SK-N-SH (cell line): ENCODE results near the gene DPF1. TPM values are rescaled to one million over a fixed set of nuclear protein-coding genes. Genes with fewer than 3 reads are reported as not detected.

Experiments
- CTCF ChIA-PET: fragments of 300-600, 350-600 bp; formaldehyde crosslinking; extraction: SDS; loops from one replicate; lab custom pipeline; 2021; lab: Yijun Ruan, JAX
- POLR2A ChIA-PET: fragments of 350-600 bp; sonication (Branson Sonifier 250); formaldehyde crosslinking; extraction: SDS; loops from one replicate; lab custom pipeline; 2020; ENCODE audit warnings: antibody characterized with exemption, inconsistent platforms; lab: Yijun Ruan, JAX
- DNase-seq: peaks from one replicate; pipeline ENCODE4 v3.0.0; 2012
- H2AFZ ChIP-seq: fragments of 200-600 bp; sonication (generic); 2 replicates; pipeline ENCODE4 v1.8.1; 2016; ENCODE audit warnings: antibody characterized with exemption, mild to moderate bottlenecking, low read depth
- H3F3A ChIP-seq: fragments of 200-600 bp; sonication (generic); replicated peaks from 2 replicates; pipeline ENCODE3; 2016; ENCODE audit warnings: antibody characterized with exemption, mild to moderate bottlenecking; ENCODE audit not compliant: insufficient read depth
- H3K27ac ChIP-seq, 2 experiments: fragments of 200-500 bp in 1 of 2; fragments of 200-600 bp in 1 of 2; sonication (Bioruptor generic) in 1 of 2; sonication (generic), shearing (Covaris generic) in 1 of 2; 2 replicates each; pipeline versions ENCODE4 v1.5.1 to v1.6.1; 2014 to 2016; ENCODE audit warnings: low read depth in 2 of 2, inconsistent platforms in 1 of 2, low read length in 1 of 2, mild to moderate bottlenecking in 1 of 2, mixed read lengths in 1 of 2
- H3K27me3 ChIP-seq: fragments of 200-600 bp; sonication (generic), shearing (Covaris generic); 2 replicates; pipeline ENCODE4 v1.6.1; 2016; ENCODE audit warnings: mixed run types; ENCODE audit not compliant: insufficient read depth
- H3K36me3 ChIP-seq, 2 experiments: fragments of 200-500 bp in 1 of 2; fragments of 200-600 bp in 1 of 2; sonication (Bioruptor generic) in 1 of 2; sonication (generic) in 1 of 2; replicated peaks in 1 of 2; 2 replicates each; pipeline versions ENCODE3 to v1.5.1; 2014 to 2016; ENCODE audit warnings: low read length in 1 of 2, mild to moderate bottlenecking in 1 of 2; ENCODE audit not compliant: insufficient read depth in 2 of 2, control insufficient read depth in 1 of 2
- H3K4me1 ChIP-seq, 2 experiments: fragments of 200-500 bp in 1 of 2; fragments of 200-600 bp in 1 of 2; sonication (Bioruptor generic) in 1 of 2; sonication (generic), shearing (Covaris generic) in 1 of 2; 2 replicates each; pipeline versions ENCODE4 v1.5.1 to v1.6.1; 2014 to 2016; ENCODE audit warnings: low read depth in 1 of 2, low read length in 1 of 2, mixed run types in 1 of 2; ENCODE audit not compliant: insufficient read depth in 2 of 2, control insufficient read depth in 1 of 2
- H3K4me2 ChIP-seq: fragments of 200-600 bp; sonication (generic), shearing (Covaris generic); 2 replicates; pipeline ENCODE4 v1.6.1; 2017; ENCODE audit warnings: mixed run types
- H3K4me3 ChIP-seq, 2 experiments: fragments of 200-500 bp in 1 of 2; fragments of 200-600 bp in 1 of 2; sonication (Bioruptor generic) in 1 of 2; sonication (generic), shearing (Covaris generic) in 1 of 2; 2 replicates each; pipeline versions ENCODE4 v1.5.1 to v1.8.1; 2014 to 2016; ENCODE audit warnings: low read depth in 2 of 2, inconsistent platforms in 1 of 2, low read length in 1 of 2, mild to moderate bottlenecking in 1 of 2, mixed read lengths in 1 of 2, moderate library complexity in 1 of 2
- H3K79me2 ChIP-seq: fragments of 200-600 bp; sonication (generic); 2 replicates; pipeline ENCODE4 v1.8.1; 2017; ENCODE audit warnings: mild to moderate bottlenecking; ENCODE audit not compliant: insufficient read depth
- H3K9ac ChIP-seq: fragments of 200-600 bp; sonication (generic); 2 replicates; pipeline ENCODE4 v1.6.1; 2017; ENCODE audit warnings: mixed run types
- H3K9me2 ChIP-seq: fragments of 200-600 bp; sonication (generic); 2 replicates; pipeline ENCODE4 v1.6.1; 2017; ENCODE audit warnings: mixed run types
- H3K9me3 ChIP-seq: fragments of 200-600 bp; sonication (generic); 2 replicates; pipeline ENCODE4 v1.6.1; 2017; ENCODE audit warnings: mixed run types, mild to moderate bottlenecking, moderate library complexity
- H4K20me1 ChIP-seq: fragments of 200-600 bp; sonication (generic); 2 replicates; pipeline ENCODE4 v1.6.1; 2017; ENCODE audit warnings: mild to moderate bottlenecking, mixed run types; ENCODE audit not compliant: insufficient read depth
- CHD2 ChIP-seq: fragments of 150-350 bp; IDR thresholded peaks from 2 replicates; pipeline ENCODE4 v1.6.1; 2018; ENCODE audit warnings: low read length; ENCODE audit not compliant: partially characterized antibody
- FOSL2 ChIP-seq: IDR thresholded peaks from 2 replicates; pipeline ENCODE4 v1.4.0; 2012; ENCODE audit warnings: low read depth, mild to moderate bottlenecking, moderate library complexity, borderline replicate concordance
- FOXJ3 ChIP-seq: sonication (generic); formaldehyde crosslinking; IDR thresholded peaks from 2 replicates; pipeline ENCODE4 v1.5.1; 2020; ENCODE audit warnings: mild to moderate bottlenecking, missing genetic modification reagents
- GABPA ChIP-seq: IDR thresholded peaks from 2 replicates; pipeline ENCODE4 v1.4.0; 2012; ENCODE audit warnings: low read depth, mild to moderate bottlenecking
- MEF2A ChIP-seq: IDR thresholded peaks from 2 replicates; pipeline ENCODE4 v1.4.0; 2012; ENCODE audit warnings: low read depth, borderline replicate concordance
- NFIC ChIP-seq: IDR thresholded peaks from 2 replicates; pipeline ENCODE4 v1.4.0; 2012; ENCODE audit warnings: borderline replicate concordance
- RAD21 ChIP-seq: IDR thresholded peaks from 2 replicates; pipeline ENCODE4 v1.6.1; 2012; ENCODE audit warnings: mild to moderate bottlenecking, low read length
- SMC3 ChIP-seq: IDR thresholded peaks from 2 replicates; pipeline ENCODE4 v1.6.1; 2012; ENCODE audit warnings: low read depth, low read length, improper control_type of control experiment
- TAF1 ChIP-seq: IDR thresholded peaks from 2 replicates; pipeline ENCODE4 v1.6.1; 2012; ENCODE audit warnings: low read depth, mild to moderate bottlenecking, low read length, moderate library complexity, borderline replicate concordance
- TCF12 ChIP-seq: IDR thresholded peaks from 2 replicates; pipeline ENCODE4 v1.4.0; 2012
- TEAD4 ChIP-seq: IDR thresholded peaks from 2 replicates; pipeline ENCODE4 v1.4.0; 2012; ENCODE audit warnings: mild to moderate bottlenecking, borderline replicate concordance; ENCODE audit not compliant: insufficient read depth
- YY1 ChIP-seq: IDR thresholded peaks from 2 replicates; pipeline ENCODE4 v1.4.0; 2012; ENCODE audit warnings: low read depth, mild to moderate bottlenecking
- WGBS: methylation state at CpG from one replicate; pipeline ENCODE4 v1.1.6; 2017; ENCODE audit warnings: low lambda C conversion rate; 5-methylcytosine and 5-hydroxymethylcytosine counted together
- polyA plus RNA-seq, 3 experiments: library from polyadenylated mRNA; depleted of rRNA; stranded (reverse); fragments of >200 nt; gene quantifications; 2 replicates each; pipeline ENCODE4 v1.2.3, GENCODE V29; 2012
- TF ChIP-seq, protein P1 (sequence below): fragments of 150-350 bp; IDR thresholded peaks from 2 replicates; pipeline ENCODE4 v1.6.1; 2016; ENCODE audit warnings: mild to moderate bottlenecking, low read depth, low read length
- TF ChIP-seq, protein P2 (sequence below): IDR thresholded peaks from 2 replicates; pipeline ENCODE4 v1.4.0; 2012; ENCODE audit warnings: low read depth
- TF ChIP-seq, protein P3 (sequence below): IDR thresholded peaks from 2 replicates; pipeline ENCODE4 v1.4.0; 2012; ENCODE audit warnings: low read depth, borderline replicate concordance
- TF ChIP-seq, protein P4 (sequence below): IDR thresholded peaks from 2 replicates; pipeline ENCODE4 v1.4.0; 2012; ENCODE audit warnings: low read depth, borderline replicate concordance
- TF ChIP-seq, protein P5 (sequence below): fragments of 200-600 bp; sonication (generic); IDR thresholded peaks from 2 replicates; pipeline ENCODE4 v1.6.1; 2017; ENCODE audit warnings: antibody characterized with exemption, mild to moderate bottlenecking, moderate library complexity

The DPF1 gene
- polyA plus RNA-seq, 1 of the 3 experiments (the other 2 are of a cell fraction): 4.8 TPM

DNA sequence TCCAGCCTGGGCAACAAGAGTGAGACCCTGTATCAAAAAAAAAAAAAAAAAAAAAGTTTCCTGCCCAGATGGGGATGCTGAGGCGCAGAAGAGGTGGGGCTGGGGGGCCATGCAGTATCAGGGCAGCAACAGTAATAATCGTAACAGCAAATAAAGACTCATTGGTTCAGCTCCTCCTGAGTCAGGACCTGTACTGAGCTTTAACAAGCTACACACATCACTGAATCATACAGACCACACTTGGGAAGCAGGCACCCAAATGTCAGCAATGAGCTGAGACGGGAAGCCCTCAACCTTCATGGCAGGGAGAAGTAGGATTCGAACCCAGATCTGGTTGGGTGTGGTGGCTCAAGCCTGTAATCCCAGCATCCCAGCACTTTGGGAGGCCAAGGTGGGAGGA lies 10.6 kb upstream of the DPF1 start:
- POLR2A ChIA-PET: no interaction called here
- CTCF ChIA-PET: interaction anchor here (0.6 to 5.5 kb wide), 24 partner anchors 9 to 336 kb away, joined by 3 to 42 read pairs (median 4); partner anchors contain the start of genes CATSPERG, KCNK6 and PSMD8
- DNase-seq: no peak
- TF ChIP-seq, protein P1, sequence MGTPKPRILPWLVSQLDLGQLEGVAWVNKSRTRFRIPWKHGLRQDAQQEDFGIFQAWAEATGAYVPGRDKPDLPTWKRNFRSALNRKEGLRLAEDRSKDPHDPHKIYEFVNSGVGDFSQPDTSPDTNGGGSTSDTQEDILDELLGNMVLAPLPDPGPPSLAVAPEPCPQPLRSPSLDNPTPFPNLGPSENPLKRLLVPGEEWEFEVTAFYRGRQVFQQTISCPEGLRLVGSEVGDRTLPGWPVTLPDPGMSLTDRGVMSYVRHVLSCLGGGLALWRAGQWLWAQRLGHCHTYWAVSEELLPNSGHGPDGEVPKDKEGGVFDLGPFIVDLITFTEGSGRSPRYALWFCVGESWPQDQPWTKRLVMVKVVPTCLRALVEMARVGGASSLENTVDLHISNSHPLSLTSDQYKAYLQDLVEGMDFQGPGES: no peak
- TF ChIP-seq SMC3: no peak
- TF ChIP-seq YY1: no peak
- no peak for TF ChIP-seq GABPA
- TF ChIP-seq FOXJ3: no peak
- TF ChIP-seq TAF1: no peak
- TF ChIP-seq TCF12: no peak
- no peak for TF ChIP-seq CHD2
- TF ChIP-seq MEF2A: no peak
- TF ChIP-seq, protein P2, sequence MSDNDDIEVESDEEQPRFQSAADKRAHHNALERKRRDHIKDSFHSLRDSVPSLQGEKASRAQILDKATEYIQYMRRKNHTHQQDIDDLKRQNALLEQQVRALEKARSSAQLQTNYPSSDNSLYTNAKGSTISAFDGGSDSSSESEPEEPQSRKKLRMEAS: no peak
- TF ChIP-seq NFIC: no peak
- TF ChIP-seq, protein P3, sequence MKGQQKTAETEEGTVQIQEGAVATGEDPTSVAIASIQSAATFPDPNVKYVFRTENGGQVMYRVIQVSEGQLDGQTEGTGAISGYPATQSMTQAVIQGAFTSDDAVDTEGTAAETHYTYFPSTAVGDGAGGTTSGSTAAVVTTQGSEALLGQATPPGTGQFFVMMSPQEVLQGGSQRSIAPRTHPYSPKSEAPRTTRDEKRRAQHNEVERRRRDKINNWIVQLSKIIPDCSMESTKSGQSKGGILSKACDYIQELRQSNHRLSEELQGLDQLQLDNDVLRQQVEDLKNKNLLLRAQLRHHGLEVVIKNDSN: no peak
- TF ChIP-seq FOSL2: no peak
- H3F3A ChIP-seq: no peaks in the 10 kb centered on the region
- H3K4me3 ChIP-seq: no peak overlapping the region
- no peak overlapping the region for H3K9ac ChIP-seq
- no peaks in the 10 kb centered on the region; a peak in 1 of 4 replicates for H3K4me1 ChIP-seq
- H3K27ac ChIP-seq: no peak overlapping the region
- 94% methylated on average over 4 of the region's 4 CpGs for WGBS
- no peaks in the 10 kb centered on the region for H4K20me1 ChIP-seq
- H3K9me2 ChIP-seq: no peaks in the 10 kb centered on the region
- H3K27me3 ChIP-seq: no peaks in the 10 kb centered on the region
- H3K9me3 ChIP-seq: no peaks in the 10 kb centered on the region
- no peak overlapping the region for H2AFZ ChIP-seq
- no peaks in the 10 kb centered on the region for H3K79me2 ChIP-seq
- H3K36me3 ChIP-seq: no peaks in the 10 kb centered on the region
- H3K4me2 ChIP-seq: no peak overlapping the region

DNA sequence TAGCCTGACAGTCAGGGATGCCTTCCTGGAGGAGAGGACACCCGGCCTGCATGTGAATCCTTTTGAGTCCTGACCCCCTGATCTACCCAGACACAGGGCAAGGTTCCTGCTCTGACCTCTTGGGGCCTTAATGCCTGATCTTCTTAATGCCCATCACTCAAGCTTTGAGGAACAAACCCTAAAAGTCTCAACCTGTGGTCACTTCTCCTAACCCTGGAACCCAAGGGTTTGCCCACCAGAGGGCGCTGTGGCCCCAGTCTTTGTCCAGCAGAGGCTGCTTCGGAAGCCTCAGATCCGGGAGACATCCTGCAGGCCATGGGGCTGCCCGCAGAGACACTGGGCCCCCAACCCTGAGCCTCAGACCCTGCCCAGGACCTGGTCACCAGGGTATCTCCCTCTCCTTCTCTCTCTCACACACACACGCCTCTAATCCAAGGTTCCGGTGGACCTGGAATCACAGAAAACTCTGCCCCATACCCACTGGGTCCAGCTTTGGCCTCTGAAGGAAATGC lies 9.8 kb upstream of the DPF1 start:
- Histone ChIP-seq H3K79me2 (no peaks in the 10 kb centered on the region), H3K4me2 (no peak overlapping the region), H3K4me3 (no peak overlapping the region; a peak in 1 of 4 replicates), H3K9me2 (no peaks in the 10 kb centered on the region), H3F3A (no peaks in the 10 kb centered on the region), H2AFZ (peak overlapping the region; percentile 95), H3K36me3 (no peaks in the 10 kb centered on the region), H3K4me1 (peaks cover 0 to 1% of the 10 kb centered on the region in 2 experiments; a peak in 1 of 4 replicates), H3K27ac (no peak overlapping the region), H3K9ac (no peak overlapping the region), H3K9me3 (no peaks in the 10 kb centered on the region), H4K20me1 (no peaks in the 10 kb centered on the region), H3K27me3 (no peaks in the 10 kb centered on the region)
- DNase-seq: peak; percentile 88
- POLR2A ChIA-PET: interaction anchor here (0.6 kb wide), 1 partner anchor 18 kb away, joined by 4 read pairs; no protein-coding TSS in a partner anchor
- CTCF ChIA-PET: interaction anchor here (0.6 to 5.5 kb wide), 35 partner anchors 9 to 481 kb away, joined by 3 to 42 read pairs (median 4); partner anchors contain the start of genes CATSPERG, KCNK6 and PPP1R14A
- no peak for TF ChIP-seq TEAD4
- TF ChIP-seq SMC3: peak; percentile 90
- TF ChIP-seq, protein P4, sequence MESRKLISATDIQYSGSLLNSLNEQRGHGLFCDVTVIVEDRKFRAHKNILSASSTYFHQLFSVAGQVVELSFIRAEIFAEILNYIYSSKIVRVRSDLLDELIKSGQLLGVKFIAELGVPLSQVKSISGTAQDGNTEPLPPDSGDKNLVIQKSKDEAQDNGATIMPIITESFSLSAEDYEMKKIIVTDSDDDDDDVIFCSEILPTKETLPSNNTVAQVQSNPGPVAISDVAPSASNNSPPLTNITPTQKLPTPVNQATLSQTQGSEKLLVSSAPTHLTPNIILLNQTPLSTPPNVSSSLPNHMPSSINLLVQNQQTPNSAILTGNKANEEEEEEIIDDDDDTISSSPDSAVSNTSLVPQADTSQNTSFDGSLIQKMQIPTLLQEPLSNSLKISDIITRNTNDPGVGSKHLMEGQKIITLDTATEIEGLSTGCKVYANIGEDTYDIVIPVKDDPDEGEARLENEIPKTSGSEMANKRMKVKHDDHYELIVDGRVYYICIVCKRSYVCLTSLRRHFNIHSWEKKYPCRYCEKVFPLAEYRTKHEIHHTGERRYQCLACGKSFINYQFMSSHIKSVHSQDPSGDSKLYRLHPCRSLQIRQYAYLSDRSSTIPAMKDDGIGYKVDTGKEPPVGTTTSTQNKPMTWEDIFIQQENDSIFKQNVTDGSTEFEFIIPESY: no peak
- TF ChIP-seq, protein P5, sequence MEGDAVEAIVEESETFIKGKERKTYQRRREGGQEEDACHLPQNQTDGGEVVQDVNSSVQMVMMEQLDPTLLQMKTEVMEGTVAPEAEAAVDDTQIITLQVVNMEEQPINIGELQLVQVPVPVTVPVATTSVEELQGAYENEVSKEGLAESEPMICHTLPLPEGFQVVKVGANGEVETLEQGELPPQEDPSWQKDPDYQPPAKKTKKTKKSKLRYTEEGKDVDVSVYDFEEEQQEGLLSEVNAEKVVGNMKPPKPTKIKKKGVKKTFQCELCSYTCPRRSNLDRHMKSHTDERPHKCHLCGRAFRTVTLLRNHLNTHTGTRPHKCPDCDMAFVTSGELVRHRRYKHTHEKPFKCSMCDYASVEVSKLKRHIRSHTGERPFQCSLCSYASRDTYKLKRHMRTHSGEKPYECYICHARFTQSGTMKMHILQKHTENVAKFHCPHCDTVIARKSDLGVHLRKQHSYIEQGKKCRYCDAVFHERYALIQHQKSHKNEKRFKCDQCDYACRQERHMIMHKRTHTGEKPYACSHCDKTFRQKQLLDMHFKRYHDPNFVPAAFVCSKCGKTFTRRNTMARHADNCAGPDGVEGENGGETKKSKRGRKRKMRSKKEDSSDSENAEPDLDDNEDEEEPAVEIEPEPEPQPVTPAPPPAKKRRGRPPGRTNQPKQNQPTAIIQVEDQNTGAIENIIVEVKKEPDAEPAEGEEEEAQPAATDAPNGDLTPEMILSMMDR: peak; percentile 83
- TF ChIP-seq, protein P3: no peak
- TF ChIP-seq RAD21: peak; percentile 84
- WGBS: 27% methylated on average over 6 of the region's 7 CpGs
